HG03103 (cell line): ENCODE data around the gene SMAD3.

Experiments
- ATAC-seq: cut with Tn5 transposase; IDR thresholded peaks from one replicate; pipeline ENCODE4 v1.9.1; 2021; ENCODE audit warnings: low read depth; ENCODE audit not compliant: unreplicated experiment

SMAD3 gene

GRCh38 chr15:67080118-67080899 lies 14.9 kb downstream of the SMAD3 start:
- ATAC-seq, result no peak

GRCh38 chr15:67080900-67081431 lies 15.6 kb downstream of the SMAD3 start:
- ATAC-seq, result peak; percentile 37

- ATAC-seq, result no peak
Measured at GRCh38 chr15:67082007-67082536, 16.7 kb downstream of the SMAD3 start.

GRCh38 chr15:67083135-67083762 lies 17.8 kb downstream of the SMAD3 start:
- no peak for ATAC-seq

GRCh38 chr15:67084561-67084960 lies 19.2 kb downstream of the SMAD3 start:
- ATAC-seq, result no peak

- ATAC-seq, result no peak
Measured at GRCh38 chr15:67085237-67085817, 19.9 kb downstream of the SMAD3 start.

- ATAC-seq, result no peak
Measured at GRCh38 chr15:67085818-67086636, 20.6 kb downstream of the SMAD3 start.

GRCh38 chr15:67086637-67086914 lies 21.2 kb downstream of the SMAD3 start:
- no peak for ATAC-seq

- ATAC-seq, result no peak
Measured at GRCh38 chr15:67087507-67088172, 22.2 kb downstream of the SMAD3 start.

- ATAC-seq, result no peak
Measured at GRCh38 chr15:67089217-67090193, 24.1 kb downstream of the SMAD3 start.

GRCh38 chr15:67090297-67091070 lies 25.1 kb downstream of the SMAD3 start:
- no peak for ATAC-seq

- peak; percentile 61 for ATAC-seq
Measured at GRCh38 chr15:67091071-67091979, 25.9 kb downstream of the SMAD3 start.

GRCh38 chr15:67091980-67092677 lies 26.7 kb downstream of the SMAD3 start:
- ATAC-seq, result no peak

- no peak for ATAC-seq
Measured at GRCh38 chr15:67092752-67093503, 27.5 kb downstream of the SMAD3 start.

- no peak for ATAC-seq
Measured at GRCh38 chr15:67093504-67093862, 28.1 kb downstream of the SMAD3 start.
